ENCODE measurements around the gene FCF1. TPM values are rescaled to one million over a fixed set of nuclear protein-coding genes. Genes with fewer than 3 reads are reported as not detected.

Gene FCF1
- total RNA-seq, 4 donors from 2014 or later: 35.4 to 51.2 (median 39.3) TPM

DNA sequence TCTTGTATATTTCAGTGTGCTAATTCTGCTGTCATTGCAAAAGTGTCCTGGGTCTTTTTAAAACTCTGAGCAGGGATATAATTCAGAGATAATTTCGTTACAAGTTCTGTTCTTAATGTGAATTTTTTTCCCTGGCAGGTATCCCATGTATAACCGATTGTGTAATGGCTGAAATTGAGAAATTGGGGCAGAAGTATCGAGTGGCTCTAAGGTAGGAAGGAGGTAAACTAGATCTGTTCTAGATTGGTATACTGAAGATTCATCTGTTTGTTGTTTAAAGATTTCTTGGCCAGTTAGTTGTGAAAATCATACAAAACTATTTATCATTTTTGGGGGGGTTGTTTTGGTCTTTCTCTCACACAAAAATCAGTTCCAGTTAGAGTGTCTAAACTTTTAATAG, 10.2 kb downstream of the FCF1 start:
- Histone ChIP-seq H3K4me1 (no peaks in the 10 kb centered on the region), H3K9me3 (no peaks in the 10 kb centered on the region), H3K27me3 (no peaks in the 10 kb centered on the region), H3K4me3 (replicated peaks in 1 of 3) (no peak overlapping the region), H3K27ac (no peak overlapping the region), H3K36me3 (peaks cover 14 to 26% of the 10 kb centered on the region in 2 donors)
- 94 to 97% methylated on average over 3 of the region's 3 CpGs for WGBS, 2 donors
- TF ChIP-seq POLR2A (IDR thresholded peaks at IDR 0.05): no peak
- TF ChIP-seq, protein P1, sequence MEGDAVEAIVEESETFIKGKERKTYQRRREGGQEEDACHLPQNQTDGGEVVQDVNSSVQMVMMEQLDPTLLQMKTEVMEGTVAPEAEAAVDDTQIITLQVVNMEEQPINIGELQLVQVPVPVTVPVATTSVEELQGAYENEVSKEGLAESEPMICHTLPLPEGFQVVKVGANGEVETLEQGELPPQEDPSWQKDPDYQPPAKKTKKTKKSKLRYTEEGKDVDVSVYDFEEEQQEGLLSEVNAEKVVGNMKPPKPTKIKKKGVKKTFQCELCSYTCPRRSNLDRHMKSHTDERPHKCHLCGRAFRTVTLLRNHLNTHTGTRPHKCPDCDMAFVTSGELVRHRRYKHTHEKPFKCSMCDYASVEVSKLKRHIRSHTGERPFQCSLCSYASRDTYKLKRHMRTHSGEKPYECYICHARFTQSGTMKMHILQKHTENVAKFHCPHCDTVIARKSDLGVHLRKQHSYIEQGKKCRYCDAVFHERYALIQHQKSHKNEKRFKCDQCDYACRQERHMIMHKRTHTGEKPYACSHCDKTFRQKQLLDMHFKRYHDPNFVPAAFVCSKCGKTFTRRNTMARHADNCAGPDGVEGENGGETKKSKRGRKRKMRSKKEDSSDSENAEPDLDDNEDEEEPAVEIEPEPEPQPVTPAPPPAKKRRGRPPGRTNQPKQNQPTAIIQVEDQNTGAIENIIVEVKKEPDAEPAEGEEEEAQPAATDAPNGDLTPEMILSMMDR (IDR thresholded peaks at IDR 0.05): no peak
- intact Hi-C loops (cut with DNase I): no loop called here
- no peak for DNase-seq

DNA sequence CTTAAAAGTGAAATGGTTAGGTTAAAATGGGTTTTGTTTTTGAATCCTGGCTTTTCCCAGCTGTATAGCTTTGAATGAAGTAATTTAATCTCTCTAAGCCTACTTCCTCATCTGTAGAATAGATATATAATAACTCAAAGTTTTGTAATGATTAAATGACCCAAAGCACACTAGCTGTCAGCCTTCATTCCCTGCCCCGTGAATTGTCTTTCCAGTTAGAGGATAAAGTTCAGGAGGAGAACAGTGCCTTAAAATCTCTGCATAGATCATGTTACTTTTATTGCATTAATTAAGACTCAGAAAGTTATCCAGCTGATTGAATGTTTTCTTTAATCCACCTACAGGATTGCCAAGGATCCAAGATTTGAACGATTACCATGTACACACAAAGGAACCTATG, 19.4 kb downstream of the FCF1 start:
- DNase-seq: no peak
- H3K36me3 ChIP-seq: peaks cover 20 to 43% of the 10 kb centered on the region in 2 donors
- H3K27me3 ChIP-seq: no peaks in the 10 kb centered on the region
- no peaks in the 10 kb centered on the region for H3K4me1 ChIP-seq
- H3K27ac ChIP-seq: no peak overlapping the region
- TF ChIP-seq, protein P1 (IDR thresholded peaks at IDR 0.05): no peak
- TF ChIP-seq POLR2A (IDR thresholded peaks at IDR 0.05): no peak
- no peak overlapping the region for H3K4me3 ChIP-seq (replicated peaks in 1 of 3)
- 85 to 87% methylated on average over 2 of the region's 2 CpGs for WGBS, 2 donors
- H3K9me3 ChIP-seq: no peaks in the 10 kb centered on the region
- intact Hi-C loops (cut with DNase I): no loop called here

DNA sequence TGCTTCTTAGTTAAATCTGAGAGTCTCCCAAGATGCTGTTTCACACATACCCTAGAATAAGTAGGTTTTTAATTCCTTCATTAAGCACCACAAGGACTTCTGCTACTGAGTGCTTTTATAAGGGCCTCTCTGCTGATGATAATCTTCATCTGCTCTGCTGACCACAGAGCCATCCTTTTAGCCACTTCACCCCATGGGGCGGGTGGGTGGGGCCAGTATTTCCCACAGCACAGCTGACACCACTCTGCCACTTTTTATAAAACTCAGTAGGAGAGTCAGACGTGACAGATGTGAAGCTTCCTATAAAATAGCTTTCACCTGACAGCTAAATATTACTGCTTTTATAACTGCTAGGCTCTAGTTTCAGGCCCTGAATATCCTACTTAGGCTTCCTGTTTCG, 20.3 kb downstream of the FCF1 start:
- DNase-seq: no peak
- Histone ChIP-seq H3K4me3 (replicated peaks in 1 of 3) (no peak overlapping the region), H3K27ac (no peak overlapping the region), H3K36me3 (peaks cover 20 to 46% of the 10 kb centered on the region in 2 donors), H3K9me3 (no peaks in the 10 kb centered on the region), H3K4me1 (no peaks in the 10 kb centered on the region), H3K27me3 (no peaks in the 10 kb centered on the region)
- intact Hi-C loops (cut with DNase I): no loop called here
- TF ChIP-seq POLR2A (IDR thresholded peaks at IDR 0.05): no peak
- TF ChIP-seq, protein P1 (IDR thresholded peaks at IDR 0.05): no peak
- 89 to 90% methylated on average over 3 of the region's 3 CpGs for WGBS, 2 donors

DNA sequence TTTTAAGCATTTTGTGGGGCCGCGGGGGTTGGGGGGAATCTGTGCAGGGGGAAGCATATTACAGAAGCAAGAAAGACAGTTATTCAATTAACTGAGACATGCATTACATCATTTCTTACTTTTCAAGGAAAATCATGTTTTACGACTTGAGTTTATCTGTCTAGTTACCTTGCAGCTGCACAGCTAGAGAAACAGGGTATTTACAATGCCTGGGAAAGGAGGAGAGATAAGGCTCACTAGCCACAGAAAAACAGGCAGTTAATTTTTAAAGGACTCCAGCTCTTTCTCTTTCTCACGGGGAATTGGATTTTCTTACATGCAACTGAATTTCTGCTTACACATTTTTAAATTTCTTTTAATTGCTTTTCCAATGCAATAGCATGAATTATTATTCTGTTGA, 22.2 kb downstream of the FCF1 start:
- peaks cover 20 to 46% of the 10 kb centered on the region in 2 donors for H3K36me3 ChIP-seq
- no peaks in the 10 kb centered on the region for H3K27me3 ChIP-seq
- intact Hi-C loops (cut with DNase I): no loop called here
- H3K27ac ChIP-seq: no peak overlapping the region
- no peak for DNase-seq
- no peaks in the 10 kb centered on the region for H3K9me3 ChIP-seq
- no peaks in the 10 kb centered on the region for H3K4me1 ChIP-seq
- WGBS, 2 donors: 94% methylated on average over 4 of the region's 4 CpGs
- TF ChIP-seq, protein P1 (IDR thresholded peaks at IDR 0.05): no peak
- no peak for TF ChIP-seq POLR2A (IDR thresholded peaks at IDR 0.05)
- no peak overlapping the region for H3K4me3 ChIP-seq (replicated peaks in 1 of 3)

DNA sequence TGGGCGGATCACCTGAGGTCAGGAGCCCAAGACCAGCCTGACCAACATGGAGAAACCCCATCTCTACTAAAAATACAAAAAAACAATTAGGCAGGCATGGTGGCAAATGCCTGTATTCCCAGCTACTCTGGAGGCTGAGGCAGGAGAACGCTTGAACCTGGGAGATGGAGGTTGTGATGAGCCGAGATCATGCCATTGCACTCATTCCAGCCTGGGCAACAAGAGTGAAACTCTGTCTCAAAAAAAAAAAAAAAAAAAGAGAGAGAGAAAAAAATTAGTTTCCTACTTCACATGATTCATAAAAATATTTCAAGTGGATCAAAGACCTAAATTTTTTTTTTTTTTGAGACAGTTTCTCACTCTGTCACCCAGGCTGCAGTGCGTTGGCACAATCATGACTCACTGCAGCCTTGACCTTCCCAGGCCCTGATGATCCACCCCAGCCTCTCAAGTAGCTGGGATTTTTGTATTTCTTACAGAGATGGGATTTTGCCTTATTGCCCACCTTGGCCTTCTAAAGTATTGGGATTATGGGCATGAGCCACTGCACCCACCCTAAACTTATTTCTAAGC, 24.9 kb downstream of the FCF1 start:
- no peak overlapping the region for H3K4me3 ChIP-seq (replicated peaks in 1 of 3)
- no peak overlapping the region for H3K27ac ChIP-seq
- intact Hi-C loops (cut with DNase I): no loop called here
- H3K27me3 ChIP-seq: no peaks in the 10 kb centered on the region
- H3K4me1 ChIP-seq: no peaks in the 10 kb centered on the region
- peaks cover 20 to 40% of the 10 kb centered on the region in 2 donors for H3K36me3 ChIP-seq
- no peak for DNase-seq
- 93 to 98% methylated on average over 4 of the region's 4 CpGs for WGBS, 2 donors
- H3K9me3 ChIP-seq: no peaks in the 10 kb centered on the region
- no peak for TF ChIP-seq POLR2A (IDR thresholded peaks at IDR 0.05)
- TF ChIP-seq, protein P1 (IDR thresholded peaks at IDR 0.05): no peak
